K562 (cell line): ENCODE results near the gene SFT2D2. TPM values are rescaled to one million over a fixed set of nuclear protein-coding genes. Genes with fewer than 3 reads are reported as not detected.
A peak's percentile ranks its signal among the peaks of the same experiment; 100 is the strongest.

ENCODE experiments used
- ATAC-seq: fragments of 200-7000 bp; cut with Tn5 transposase; 3 replicates; pipeline ENCODE4 v1.9.1; 2020; ENCODE audit warnings: moderate library complexity
- BruUV-seq: library from RNA; stranded (reverse); fragments of 400-500 nt; replicated peaks from 2 replicates; lab custom pipeline; 2021; lab: Mats Ljungman, UMichigan
- CTCF ChIA-PET: fragments of 300-600 bp; formaldehyde crosslinking; extraction: SDS; loops from one replicate; lab custom pipeline; 2021; ENCODE audit warnings: low intra/inter-chr PET ratio; lab: Yijun Ruan, JAX
- POLR2A ChIA-PET: fragments of 300-600, 350-650 bp; sonication (Branson Sonifier 250); formaldehyde crosslinking; extraction: SDS; loops from one replicate; lab custom pipeline; 2021; ENCODE audit warnings: antibody characterized with exemption, inconsistent platforms; lab: Yijun Ruan, JAX
- DNase-seq, 4 experiments: peaks; one replicate each; pipeline versions ENCODE4 v3.0.0 to v3.0.0-alpha.2; 2011 to 2018; ENCODE audit warnings: low spot score in 3 of 4, mixed read lengths in 3 of 4; ENCODE audit errors: extremely low read depth in 1 of 4
- FAIRE-seq: peaks from 2 replicates; lab custom pipeline; 2011; peaks lifted over from hg19 to GRCh38; lab: Jason Lieb, UNC
- H2AFZ ChIP-seq: 2 replicates; pipeline ENCODE4 v1.6.0; 2011; ENCODE audit warnings: low read depth, low read length, control low read depth, inconsistent platforms
- H3K27ac ChIP-seq: fragments of 200-600 bp; 3 replicates; pipeline ENCODE4 v1.8.0; 2011; ENCODE audit warnings: low read depth, mild to moderate bottlenecking, control low read depth, inconsistent platforms, low read length, moderate library complexity, mixed read lengths; ENCODE audit errors: extremely low read depth
- H3K27me3 ChIP-seq, 2 experiments: fragments of 300-600 bp in 1 of 2; 2 replicates in 1 of 2; 3 replicates in 1 of 2; pipeline versions ENCODE4 v1.6.0 to v1.8.0; 2011; ENCODE audit warnings: inconsistent platforms in 2 of 2, low read length in 2 of 2, mild to moderate bottlenecking in 1 of 2, mixed read lengths in 1 of 2, moderate library complexity in 1 of 2; ENCODE audit not compliant: control insufficient read depth in 2 of 2, insufficient read depth in 2 of 2
- H3K36me3 ChIP-seq: fragments of 300-600 bp; 3 replicates; pipeline ENCODE4 v1.8.0; 2011; ENCODE audit warnings: mild to moderate bottlenecking, low read length, inconsistent platforms; ENCODE audit not compliant: control insufficient read depth, insufficient read depth
- H3K4me1 ChIP-seq, 2 experiments: fragments of 200-600 bp in 1 of 2; replicated peaks in 1 of 2; 2 replicates in 1 of 2; 3 replicates in 1 of 2; pipeline versions ENCODE4 v1.5.1 to v1.8.0; 2011; ENCODE audit warnings: inconsistent platforms in 2 of 2, low read length in 2 of 2, mild to moderate bottlenecking in 1 of 2, mixed read lengths in 1 of 2, moderate library complexity in 1 of 2; ENCODE audit not compliant: control insufficient read depth in 2 of 2, insufficient read depth in 2 of 2
- H3K4me2 ChIP-seq: 2 replicates; pipeline ENCODE4 v1.6.1; 2011; ENCODE audit warnings: low read length, control low read depth, inconsistent platforms, mixed read lengths; ENCODE audit not compliant: insufficient read depth
- H3K4me3 ChIP-seq: fragments of 200-600 bp; sonication (generic), shearing (Covaris generic); 2 replicates; pipeline ENCODE4 v1.5.1; 2016; ENCODE audit warnings: control low read depth, inconsistent platforms
- H3K79me2 ChIP-seq: fragments of 200-600 bp; 3 replicates; pipeline ENCODE4 v1.8.0; 2011; ENCODE audit warnings: low read length, inconsistent platforms; ENCODE audit not compliant: control insufficient read depth, insufficient read depth
- H3K9ac ChIP-seq, 2 experiments: 2 replicates each; pipeline versions ENCODE4 v1.6.0 to v1.6.1; 2011; ENCODE audit warnings: low read depth in 2 of 2, low read length in 2 of 2, control low read depth in 1 of 2, inconsistent platforms in 1 of 2, mild to moderate bottlenecking in 1 of 2, mixed read lengths in 1 of 2; ENCODE audit not compliant: insufficient read depth in 1 of 2
- H3K9me1 ChIP-seq: one replicate; pipeline ENCODE4 v1.6.0; 2011; ENCODE audit warnings: inconsistent platforms, mild to moderate bottlenecking, low read length, moderate library complexity; ENCODE audit not compliant: control insufficient read depth, insufficient read depth
- H3K9me3 ChIP-seq: replicated peaks from 2 replicates; pipeline ENCODE4 v1.5.1; 2011; ENCODE audit warnings: low read depth, low read length, inconsistent platforms; ENCODE audit not compliant: control insufficient read depth, insufficient read depth
- H4K20me1 ChIP-seq: replicated peaks from 2 replicates; pipeline ENCODE4 v1.6.1; 2011; ENCODE audit warnings: low read length, inconsistent platforms, mixed read lengths; ENCODE audit not compliant: control insufficient read depth, insufficient read depth
- MCM7 ChIP-seq, 2 experiments: fragments of 450-650 bp; IDR thresholded peaks; 2 replicates each; pipeline ENCODE4 v1.6.1; 2016 to 2018
- MNT ChIP-seq, 2 experiments: fragments of 450-650 bp; conservative IDR thresholded peaks; 2 replicates each; pipeline ENCODE4 v1.6.1; 2017; ENCODE audit warnings: mild to moderate bottlenecking in 2 of 2, moderate library complexity in 2 of 2
- NCOA2 ChIP-seq, 2 experiments: fragments of 450-650 bp; IDR thresholded peaks; 2 replicates each; pipeline ENCODE4 v1.6.1; 2018; ENCODE audit warnings: mild to moderate bottlenecking in 2 of 2, moderate library complexity in 1 of 2; ENCODE audit not compliant: partially characterized antibody in 2 of 2
- NFE2 ChIP-seq: IDR thresholded peaks from 2 replicates; pipeline ENCODE4 v1.6.1; 2014; ENCODE audit warnings: antibody characterized with exemption, low read depth
- PTRF ChIP-seq: fragments of 450-650 bp; IDR thresholded peaks from 2 replicates; pipeline ENCODE4 v1.6.1; 2016; ENCODE audit warnings: mild to moderate bottlenecking, missing genetic modification characterization, missing compliant biosample characterization
- RBM39 ChIP-seq: fragments of 200-400 bp; formaldehyde crosslinking; optimal IDR thresholded peaks from 2 replicates; pipeline ENCODE3; 2018; ENCODE audit warnings: low read depth, low read length
- SAP30 ChIP-seq: fragments of 200-600 bp; sonication (generic); IDR thresholded peaks from 2 replicates; pipeline ENCODE4 v1.6.1; 2012; ENCODE audit warnings: borderline replicate concordance, low read depth, mild to moderate bottlenecking, moderate library complexity, low read length, control low read depth, inconsistent platforms; ENCODE audit not compliant: insufficient read depth, poor library complexity, severe bottlenecking
- SMARCE1 ChIP-seq: fragments of 450-650 bp; IDR thresholded peaks from 2 replicates; pipeline ENCODE4 v1.7.1; 2016; ENCODE audit warnings: mild to moderate bottlenecking
- SRSF9 ChIP-seq: fragments of 200-400 bp; formaldehyde crosslinking; IDR thresholded peaks from 2 replicates; pipeline ENCODE4 v1.6.1; 2017; ENCODE audit warnings: low read depth, low read length, borderline replicate concordance
- TBP ChIP-seq: optimal IDR thresholded peaks from 2 replicates; pipeline ENCODE3; 2011; ENCODE audit warnings: low read depth, low read length, improper control_type of control experiment
- TEAD1 ChIP-seq, 2 experiments: fragments of 450-650 bp in 1 of 2; sonication (generic) in 1 of 2; formaldehyde crosslinking; IDR thresholded peaks; 2 replicates each; pipeline versions ENCODE4 v1.4.0 to v1.8.0; 2020 to 2022; ENCODE audit warnings: mild to moderate bottlenecking in 2 of 2, missing genetic modification reagents in 1 of 2
- WHSC1 ChIP-seq: IDR thresholded peaks from one replicate; pipeline ENCODE4 v1.6.1; 2012; ENCODE audit warnings: low read length, control low read depth, inconsistent platforms
- ZNF12 ChIP-seq: sonication (generic); formaldehyde crosslinking; IDR thresholded peaks from 2 replicates; pipeline ENCODE4 v1.4.0; 2020; ENCODE audit warnings: mild to moderate bottlenecking, missing genetic modification reagents
- ZNF347 ChIP-seq: fragments of 450-650 bp; formaldehyde crosslinking; IDR thresholded peaks from 2 replicates; pipeline ENCODE4 v1.4.0; 2020; ENCODE audit warnings: low read depth, mild to moderate bottlenecking, moderate library complexity
- WGBS: fragments of 100-300 bp; shearing (Covaris generic); methylation state at CpG from one replicate; pipeline ENCODE4 v1.1.6; 2016; ENCODE audit warnings: low coverage, mixed read lengths; ENCODE audit not compliant: insufficient coverage; ENCODE audit errors: missing lambda C conversion rate; 5-methylcytosine and 5-hydroxymethylcytosine counted together
- in situ Hi-C: fragments of 300-500 bp; cut with MboI; formaldehyde crosslinking; loops from 4 replicates; pipeline ENCODE4 v1.15.0; 2018; ENCODE audit warnings: inconsistent platforms, mixed read lengths
- intact Hi-C: fragments of 100-400 bp; cut with micrococcal nuclease; formaldehyde crosslinking; loops from 2 replicates; pipeline ENCODE4 v1.14.2; 2022
- polyA plus RNA-seq, 8 experiments: library from polyadenylated mRNA; depleted of rRNA in 4 of 8; stranded (reverse) in 5 of 8; unstranded in 3 of 8; fragments of >200 nt; fragmentation: Nextera tagmentation in 2 of 8; fragmentation: Illumina TruSeq in 1 of 8; extraction: Ambion mirVana in 2 of 8; extraction: Trizol in 1 of 8; gene quantifications; 2 replicates each; pipeline versions ENCODE4 v1.2.1 to v1.2.3, GENCODE V29; 2011 to 2014; ENCODE audit warnings: inconsistent platforms in 1 of 8, missing spikeins in 1 of 8
- total RNA-seq, 7 experiments: library from RNA; depleted of rRNA in 6 of 7; stranded (reverse); fragments of >200 nt in 6 of 7; fragmentation: Illumina TruSeq in 2 of 7; extraction: Trizol in 2 of 7; gene quantifications; 2 replicates each; pipeline versions ENCODE4 v1.2.1 to v1.2.3, GENCODE V29; 2011 to 2021; ENCODE audit warnings: low replicate concordance in 1 of 7
- TF ChIP-seq, protein P1 (sequence below): fragments of 150-350 bp; conservative IDR thresholded peaks from 2 replicates; pipeline ENCODE4 v1.6.1; 2014; ENCODE audit warnings: low read length
- TF ChIP-seq, protein P2 (sequence below): fragments of 250-450 bp; sonication (Bioruptor Pico); IDR thresholded peaks from 2 replicates; pipeline ENCODE4 v1.4.0; 2020; ENCODE audit warnings: mild to moderate bottlenecking, moderate library complexity

The SFT2D2 gene
- total and polyA plus RNA-seq, 9 of the 15 experiments (the other 6 are each of a cell fraction or from before 2014, with no cell fraction given): 3.4 to 50.1 (median 21.6) TPM

- no TSS peak for BruUV-seq
- Histone ChIP-seq H3K4me1 (peaks cover 6 to 11% of the 10 kb centered on the region in 2 experiments; a peak in 4 of 5 replicates), H3K27me3 (no peaks in the 10 kb centered on the region), H3K79me2 (peaks cover 50% of the 10 kb centered on the region), H4K20me1 (no peaks in the 10 kb centered on the region), H3K27ac (peak overlapping the region; percentile 84), H3K9me3 (no peaks in the 10 kb centered on the region), H3K36me3 (peaks cover 12% of the 10 kb centered on the region), H2AFZ (peak overlapping the region; percentile 99), H3K4me2 (peak overlapping the region; percentile 92), H3K9me1 (no peaks in the 10 kb centered on the region), H3K9ac (peak overlapping the region; percentile 78 to 93), H3K4me3 (peak overlapping the region; percentile 62)
- ATAC-seq (peak; percentile 31), FAIRE-seq (no peak), DNase-seq (peak; percentile 35 to 50 (median 40))
- intact Hi-C loops: loop anchor here (1.0 to 2.0 kb wide), 2 partner anchors 45 to 142 kb away; no protein-coding TSS in a partner anchor
- ChIA-PET CTCF (interaction anchor here (1.1 kb wide), 1 partner anchor 143 kb away, joined by 3 read pairs; no protein-coding TSS in a partner anchor), POLR2A (interaction anchor here (0.6 to 1.0 kb wide), 6 partner anchors 10 to 674 kb away, joined by 3 to 4 read pairs (median 4); no protein-coding TSS in a partner anchor)
- WGBS: under 1% methylated on average over 20 of the region's 20 CpGs
- in situ Hi-C loops: no loop called here
- TF ChIP-seq, protein P1, sequence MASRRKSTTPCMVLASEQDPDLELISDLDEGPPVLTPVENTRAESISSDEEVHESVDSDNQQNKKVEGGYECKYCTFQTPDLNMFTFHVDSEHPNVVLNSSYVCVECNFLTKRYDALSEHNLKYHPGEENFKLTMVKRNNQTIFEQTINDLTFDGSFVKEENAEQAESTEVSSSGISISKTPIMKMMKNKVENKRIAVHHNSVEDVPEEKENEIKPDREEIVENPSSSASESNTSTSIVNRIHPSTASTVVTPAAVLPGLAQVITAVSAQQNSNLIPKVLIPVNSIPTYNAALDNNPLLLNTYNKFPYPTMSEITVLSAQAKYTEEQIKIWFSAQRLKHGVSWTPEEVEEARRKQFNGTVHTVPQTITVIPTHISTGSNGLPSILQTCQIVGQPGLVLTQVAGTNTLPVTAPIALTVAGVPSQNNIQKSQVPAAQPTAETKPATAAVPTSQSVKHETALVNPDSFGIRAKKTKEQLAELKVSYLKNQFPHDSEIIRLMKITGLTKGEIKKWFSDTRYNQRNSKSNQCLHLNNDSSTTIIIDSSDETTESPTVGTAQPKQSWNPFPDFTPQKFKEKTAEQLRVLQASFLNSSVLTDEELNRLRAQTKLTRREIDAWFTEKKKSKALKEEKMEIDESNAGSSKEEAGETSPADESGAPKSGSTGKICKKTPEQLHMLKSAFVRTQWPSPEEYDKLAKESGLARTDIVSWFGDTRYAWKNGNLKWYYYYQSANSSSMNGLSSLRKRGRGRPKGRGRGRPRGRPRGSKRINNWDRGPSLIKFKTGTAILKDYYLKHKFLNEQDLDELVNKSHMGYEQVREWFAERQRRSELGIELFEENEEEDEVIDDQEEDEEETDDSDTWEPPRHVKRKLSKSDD: no peak
- TF ChIP-seq SAP30 (peak; percentile 7), NCOA2 (IDR thresholded peaks at IDR 0.05; ENCODE audit: partially characterized antibody in 2 of 2) (no peak), SMARCE1 (0 out of 2 replicates have a peak, but pooled peaks have one; percentile 26), RBM39 (peak; percentile 9), ZNF12 (CRISPR knock-in tag) (0 out of 2 replicates have a peak, but pooled peaks have one; percentile 17), TEAD1 (CRISPR knock-in tag; IDR thresholded peaks at IDR 0.05) (peak in 1 of 2 experiments; percentile 6; a peak in 1 of 4 replicates), MNT (conservative IDR thresholded peaks at IDR 0.05) (peak in 1 of 2 experiments; percentile 8; a peak in 1 of 4 replicates), WHSC1 (no peak), SRSF9 (no peak), MCM7 (IDR thresholded peaks at IDR 0.05) (no peak), TBP (peak; percentile 38), ZNF347 (CRISPR knock-in tag) (no peak), NFE2 (no peak), PTRF (tag) (no peak)
- TF ChIP-seq, protein P2, sequence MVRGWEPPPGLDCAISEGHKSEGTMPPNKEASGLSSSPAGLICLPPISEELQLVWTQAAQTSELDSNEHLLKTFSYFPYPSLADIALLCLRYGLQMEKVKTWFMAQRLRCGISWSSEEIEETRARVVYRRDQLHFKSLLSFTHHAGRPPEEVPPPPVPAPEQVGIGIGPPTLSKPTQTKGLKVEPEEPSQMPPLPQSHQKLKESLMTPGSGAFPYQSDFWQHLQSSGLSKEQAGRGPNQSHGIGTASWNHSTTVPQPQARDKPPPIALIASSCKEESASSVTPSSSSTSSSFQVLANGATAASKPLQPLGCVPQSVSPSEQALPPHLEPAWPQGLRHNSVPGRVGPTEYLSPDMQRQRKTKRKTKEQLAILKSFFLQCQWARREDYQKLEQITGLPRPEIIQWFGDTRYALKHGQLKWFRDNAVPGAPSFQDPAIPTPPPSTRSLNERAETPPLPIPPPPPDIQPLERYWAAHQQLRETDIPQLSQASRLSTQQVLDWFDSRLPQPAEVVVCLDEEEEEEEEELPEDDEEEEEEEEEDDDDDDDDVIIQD: no peak
Measured at GRCh38 chr1:168179438-168180147, 46.2 kb upstream of the SFT2D2 start.
